Measurements from ENCODE around the gene IRGC.

The IRGC gene

DNA sequence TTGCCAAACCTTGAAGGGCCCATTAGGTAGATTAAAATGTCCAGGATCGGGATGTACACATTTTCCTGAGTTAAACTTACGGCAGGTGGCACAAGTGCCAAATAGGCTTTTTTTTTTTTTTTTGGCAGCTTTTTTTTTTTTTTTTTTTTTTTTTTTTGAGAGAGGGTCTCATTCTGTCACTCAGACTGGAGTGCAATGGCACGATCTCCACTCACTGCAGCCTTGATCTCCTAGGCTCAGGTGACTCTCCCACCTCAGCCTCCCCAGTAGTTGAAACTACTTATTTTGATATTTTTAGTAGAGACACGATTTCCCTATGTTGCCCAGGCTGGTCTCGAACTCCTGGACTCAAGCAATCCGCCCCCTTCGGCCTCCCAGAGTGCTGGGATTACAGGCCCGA, 9.0 kb downstream of the IRGC start:
- no peak for DNase-seq (ENCODE audit: low spot score)

DNA sequence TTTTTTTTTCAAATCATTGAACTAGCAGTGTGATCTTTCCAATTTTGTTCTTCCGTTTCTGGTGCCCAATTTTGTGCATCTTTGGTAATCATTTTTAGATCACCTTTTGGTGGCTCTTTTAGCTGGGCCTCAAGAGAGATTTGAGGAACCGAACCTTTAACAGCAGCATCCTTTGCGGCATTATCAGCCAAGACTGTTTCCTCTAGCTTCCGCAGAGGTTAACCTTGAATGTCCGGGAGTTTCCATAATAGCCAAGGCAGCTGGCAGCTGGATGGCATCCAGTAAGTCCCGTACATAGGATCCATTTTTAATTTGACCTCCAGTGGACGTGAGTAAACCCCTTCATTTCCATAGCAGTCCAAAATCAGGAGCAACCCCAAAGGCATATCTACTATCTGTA, 9.6 kb downstream of the IRGC start:
- no peak for DNase-seq (ENCODE audit: low spot score)

DNA sequence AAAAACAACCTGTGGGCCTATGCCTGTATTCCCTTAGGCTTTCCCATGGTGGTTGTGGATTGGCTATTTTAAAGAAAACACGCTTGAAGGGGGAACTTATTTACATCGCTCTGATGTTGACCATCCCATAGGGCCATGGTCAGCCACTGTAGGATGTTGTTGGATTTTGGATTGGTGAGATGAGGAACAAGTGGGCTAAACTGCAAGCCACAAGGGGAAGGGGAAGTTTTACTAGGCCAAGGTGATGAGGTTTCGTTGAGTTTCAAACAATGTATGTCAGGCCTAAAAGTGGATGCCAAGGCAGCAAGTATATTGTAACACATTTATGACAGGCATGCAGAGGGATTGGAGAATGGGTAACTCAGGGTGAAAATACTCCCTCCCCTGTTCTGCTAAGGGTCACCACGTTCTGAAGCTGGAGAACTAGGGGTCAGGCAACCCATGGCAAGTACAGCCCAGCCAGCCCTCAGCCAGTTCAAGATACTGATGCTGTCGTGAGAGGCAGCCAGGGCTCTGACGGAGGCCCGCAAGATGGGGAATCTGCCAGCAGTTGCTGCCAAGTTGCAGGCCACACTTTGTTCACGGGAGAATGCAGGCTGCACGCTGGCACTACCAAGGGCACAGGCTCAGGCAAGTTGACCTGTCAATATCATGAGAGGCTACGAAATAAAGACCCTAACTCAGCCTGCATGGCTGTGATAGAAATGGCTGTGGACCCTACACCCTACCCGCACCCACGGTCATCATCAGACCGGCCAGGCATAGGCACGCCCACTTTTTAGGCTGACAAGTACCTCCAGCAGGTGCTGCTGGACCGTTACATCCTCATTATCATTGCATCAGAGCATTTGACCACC, 11.1 kb downstream of the IRGC start:
- no peak for DNase-seq (ENCODE audit: low spot score)

DNA sequence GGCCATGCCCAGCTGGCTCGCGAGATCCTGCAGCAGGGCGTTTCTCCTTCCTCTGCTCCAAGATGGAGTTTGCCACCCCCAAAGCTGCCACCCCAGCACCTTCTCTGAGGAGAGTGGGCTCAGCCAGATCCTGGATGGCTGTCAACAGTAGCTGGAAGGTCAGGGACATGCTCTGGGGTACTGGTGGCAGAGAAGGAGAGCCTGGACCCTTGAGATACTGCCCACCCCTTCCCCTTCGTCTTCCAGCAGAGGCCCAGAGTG, 11.6 kb downstream of the IRGC start:
- no peak for DNase-seq (ENCODE audit: low spot score)

DNA sequence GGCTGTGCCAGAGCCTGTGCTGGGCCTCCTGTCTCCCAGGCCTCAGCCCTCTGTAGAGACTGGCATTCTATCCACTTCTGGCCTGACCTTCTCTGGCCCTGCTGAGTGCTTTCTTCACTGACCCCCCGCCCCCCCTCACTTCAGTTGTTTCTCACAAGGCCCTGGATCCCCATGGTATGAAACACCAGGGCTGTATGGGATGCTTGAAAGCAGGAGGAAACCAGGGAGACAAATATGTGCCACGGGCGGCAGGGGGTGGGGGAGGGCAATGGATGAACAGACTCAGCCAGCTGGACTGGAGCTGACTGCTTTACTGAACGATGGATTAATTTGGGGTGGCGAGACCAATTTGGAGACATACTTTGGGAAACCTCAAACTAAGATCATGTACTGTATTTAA, 14.0 kb downstream of the IRGC start:
- no peak for DNase-seq (ENCODE audit: low spot score)

DNA sequence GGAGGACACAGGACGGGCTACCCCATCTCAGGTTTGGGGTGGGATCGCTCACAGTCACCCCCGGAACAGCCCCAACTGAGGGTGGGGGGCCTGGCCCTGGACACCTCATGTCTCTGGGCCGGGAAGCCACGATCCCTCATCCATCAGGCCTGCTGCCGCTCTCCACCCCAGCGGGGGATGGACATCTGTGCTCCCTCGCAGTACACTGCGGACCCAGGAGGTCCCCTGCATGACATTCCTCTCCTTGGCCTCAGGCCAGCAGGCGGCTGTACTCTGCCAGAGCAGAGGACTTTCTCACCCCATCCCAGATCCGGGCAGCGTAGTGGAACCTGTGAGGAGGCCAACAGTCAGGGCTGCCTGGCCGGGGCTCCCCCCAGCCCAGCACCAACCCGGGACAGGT, 15.5 kb downstream of the IRGC start:
- DNase-seq (ENCODE audit: low spot score): no peak

DNA sequence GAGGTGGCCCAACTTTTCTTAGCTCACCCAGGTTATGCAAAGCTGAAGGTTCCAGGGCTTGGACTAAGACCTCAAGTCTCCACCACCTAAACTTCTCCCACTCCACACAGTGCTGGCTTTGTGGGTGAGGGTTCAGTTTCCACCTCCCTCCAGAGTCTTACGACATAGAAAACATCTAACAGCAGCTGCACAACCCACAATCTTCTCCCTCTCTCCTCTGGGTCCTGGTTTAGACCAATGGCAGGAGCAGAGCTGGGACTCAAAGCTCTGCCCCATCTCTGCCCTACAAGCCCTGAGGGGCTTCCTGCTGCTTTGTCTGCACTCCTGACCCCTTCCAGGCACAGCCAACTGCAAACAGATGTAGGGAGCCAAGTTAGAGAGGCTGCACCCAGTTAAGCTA, 16.0 kb downstream of the IRGC start:
- DNase-seq (ENCODE audit: low spot score): no peak

DNA sequence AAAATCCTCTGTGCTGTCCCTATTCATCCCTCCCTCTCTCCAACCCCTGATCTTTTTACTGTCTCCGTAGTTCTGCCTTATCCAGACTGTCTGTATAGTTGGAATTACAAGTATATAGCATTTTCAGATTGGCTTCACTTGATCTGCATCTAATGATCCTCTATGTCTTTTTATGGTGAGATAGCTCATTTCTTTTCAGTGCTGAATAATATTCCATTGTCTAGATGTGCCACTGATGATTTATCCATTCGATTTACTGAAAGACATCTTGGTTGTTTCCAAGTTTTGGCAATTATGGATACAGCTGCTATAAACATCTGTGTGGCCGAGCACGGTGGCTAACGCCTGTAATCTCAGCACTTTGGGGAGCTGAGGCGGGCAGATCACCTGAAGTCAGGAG, 19.1 kb downstream of the IRGC start:
- no peak for DNase-seq (ENCODE audit: low spot score)

DNA sequence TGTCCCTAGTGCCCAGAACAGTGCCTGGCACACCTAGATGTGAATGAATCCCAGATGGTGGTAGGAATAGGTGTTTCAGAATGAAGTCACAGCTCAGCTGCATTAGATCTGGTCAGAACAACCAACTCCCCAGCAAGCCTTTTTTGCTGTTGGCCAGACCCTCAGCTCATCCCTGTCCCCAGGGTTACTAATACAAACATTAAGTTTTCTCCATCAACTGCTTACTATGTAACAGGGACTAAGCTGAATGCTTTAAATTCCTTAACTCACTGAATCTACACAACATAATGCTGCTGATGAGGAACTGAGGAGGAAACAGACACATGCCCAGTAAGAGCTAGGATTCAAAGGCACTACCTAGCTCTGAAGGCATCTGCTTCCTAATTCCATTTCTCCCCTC, 20.1 kb downstream of the IRGC start:
- no peak for DNase-seq (ENCODE audit: low spot score)

DNA sequence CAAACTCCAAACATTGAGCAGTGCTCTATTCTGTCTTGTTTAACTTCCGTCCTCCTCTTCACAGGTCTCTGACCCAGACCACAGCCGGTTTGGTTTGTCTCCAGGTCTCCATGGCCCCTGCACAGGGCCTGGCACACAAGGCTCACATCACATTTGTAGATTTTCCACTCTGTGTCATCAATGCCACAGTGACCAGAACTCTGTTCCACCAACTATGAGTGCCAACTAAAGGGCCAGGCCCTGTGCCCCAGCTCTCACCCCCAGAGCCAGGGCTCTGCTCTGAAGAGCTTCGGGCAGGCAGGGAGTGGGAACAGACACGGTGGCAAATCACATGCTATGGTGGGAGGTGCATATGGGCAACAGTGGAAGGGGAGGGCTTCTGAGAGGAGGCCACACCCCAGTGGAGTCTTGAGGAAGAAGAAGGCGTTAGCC, 22.9 kb downstream of the IRGC start:
- peak; percentile 41 for DNase-seq (ENCODE audit: low spot score)

DNA sequence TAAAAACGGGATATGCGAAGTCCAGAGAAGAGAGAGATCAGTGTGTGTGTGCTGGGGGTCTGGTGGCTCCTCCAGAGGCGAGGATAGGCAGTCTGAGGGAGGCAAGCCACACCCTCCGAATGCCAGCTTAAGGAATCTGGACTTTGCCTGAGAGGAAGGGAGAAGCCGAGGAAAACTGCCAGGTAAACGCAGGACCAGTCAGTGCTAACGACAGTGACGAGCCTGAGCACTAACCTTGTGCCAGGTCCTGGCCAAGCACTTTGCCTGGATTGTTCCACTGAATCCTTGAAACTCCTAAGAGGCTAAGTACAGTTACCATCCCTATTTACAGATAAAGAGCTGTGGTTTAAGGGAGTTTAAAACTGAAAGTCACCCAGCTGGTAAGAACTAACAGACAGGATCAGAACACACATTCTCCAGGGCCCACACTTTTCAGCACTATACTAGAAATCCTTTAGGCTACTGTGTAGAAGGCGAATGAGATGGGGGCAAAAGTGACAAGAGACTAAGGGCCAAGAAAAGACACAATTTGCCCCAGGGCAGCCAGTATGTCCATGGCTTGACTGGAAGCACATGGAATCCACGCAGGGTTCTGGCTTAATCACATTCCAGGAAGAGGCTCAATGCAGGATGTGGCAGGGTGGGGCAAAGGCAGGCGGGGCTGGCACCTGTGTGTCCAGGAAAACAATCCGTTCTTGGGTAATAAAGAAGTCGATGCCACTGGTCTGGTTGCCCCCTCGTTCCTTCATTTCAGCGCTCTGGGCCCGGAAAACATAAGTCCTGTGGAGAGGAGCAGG, 23.8 kb downstream of the IRGC start:
- DNase-seq (ENCODE audit: low spot score): no peak

DNA sequence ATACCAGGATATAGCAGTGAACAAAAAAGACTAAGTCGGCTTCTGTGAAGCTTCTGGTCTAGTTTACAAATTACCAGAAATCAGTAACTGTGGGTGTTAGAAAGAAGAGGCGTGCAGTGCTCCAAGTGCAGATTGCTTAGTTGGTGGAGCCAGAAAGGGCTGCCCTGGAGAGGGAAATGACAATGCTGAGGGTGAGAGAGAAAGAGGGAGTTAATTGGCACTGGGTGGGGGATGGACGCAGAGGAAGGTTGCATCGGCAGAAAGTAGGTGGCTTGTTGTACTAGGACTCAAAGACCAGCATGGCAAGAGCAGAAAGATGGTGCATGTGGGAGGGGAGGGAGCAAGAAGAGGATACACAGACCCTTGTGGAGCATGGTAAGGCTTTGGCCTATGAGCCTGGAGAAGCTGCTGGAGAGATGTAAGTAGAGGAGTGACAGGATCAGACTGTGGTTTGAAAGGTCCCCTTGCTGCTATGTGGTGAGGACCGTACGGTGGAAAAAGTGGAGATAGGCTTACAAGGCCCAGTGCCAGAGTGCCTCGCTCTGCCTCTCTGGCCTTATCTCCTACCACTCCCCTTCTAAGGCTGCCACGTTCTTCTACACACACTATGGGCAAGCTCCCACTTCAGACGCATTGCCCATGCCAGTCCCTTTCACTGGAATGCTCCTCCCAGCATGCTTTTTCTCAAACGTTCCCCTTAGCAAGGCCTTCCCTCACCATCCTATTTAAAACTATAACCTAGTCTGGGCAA, 25.4 kb downstream of the IRGC start:
- peak; percentile 73 for DNase-seq (ENCODE audit: low spot score)

DNA sequence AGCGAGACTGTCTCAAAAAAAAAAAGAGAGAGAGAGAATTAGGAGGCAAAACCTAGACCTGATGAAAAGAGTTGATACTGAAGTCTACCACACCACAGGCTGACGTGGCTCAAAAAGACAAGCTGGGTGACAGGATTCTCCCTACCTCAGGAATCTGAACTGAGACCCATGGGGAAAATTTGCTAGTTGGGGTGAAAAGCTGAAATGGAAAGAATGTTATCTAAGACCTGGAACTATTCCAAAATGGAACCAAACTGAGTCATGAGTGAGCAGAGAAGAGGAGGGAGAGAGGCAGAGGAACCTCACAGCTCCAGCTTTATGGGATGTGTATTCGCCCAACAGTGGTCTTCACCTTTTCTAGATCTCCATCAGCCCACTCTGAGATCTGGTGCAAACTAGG, 27.2 kb downstream of the IRGC start:
- DNase-seq (ENCODE audit: low spot score): peak; percentile 61

DNA sequence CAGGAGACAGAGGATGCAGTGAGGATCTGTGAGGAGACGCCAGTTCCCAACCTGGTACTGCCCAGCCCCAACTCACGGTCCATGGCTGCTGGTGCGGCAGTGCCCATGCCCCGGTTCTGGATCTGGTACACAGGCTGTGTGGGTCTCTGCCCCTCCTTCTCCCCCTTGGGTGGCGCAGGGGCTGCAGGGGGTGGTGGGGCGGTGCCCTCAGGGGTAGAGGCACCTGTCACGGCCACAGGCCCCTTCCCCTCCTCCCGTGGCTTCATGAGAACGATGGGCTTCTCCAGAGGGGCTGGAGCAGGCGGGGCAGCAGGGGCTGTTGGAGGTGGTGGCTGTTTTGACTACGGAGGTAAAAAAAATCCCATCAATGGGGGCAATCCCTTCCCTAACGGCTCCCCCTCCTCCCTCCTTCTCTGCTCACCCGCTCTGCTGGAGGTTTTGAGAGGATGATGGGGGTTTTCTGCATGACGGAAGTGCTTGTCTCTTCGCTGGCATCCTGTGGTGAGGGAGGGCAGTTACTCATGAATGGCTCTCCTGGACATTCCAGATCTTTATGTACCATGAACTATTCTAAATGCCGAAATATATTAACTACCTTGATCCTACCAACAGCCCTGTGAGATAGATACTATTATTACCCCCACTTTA, 31.8 kb downstream of the IRGC start:
- DNase-seq (ENCODE audit: low spot score): no peak

DNA sequence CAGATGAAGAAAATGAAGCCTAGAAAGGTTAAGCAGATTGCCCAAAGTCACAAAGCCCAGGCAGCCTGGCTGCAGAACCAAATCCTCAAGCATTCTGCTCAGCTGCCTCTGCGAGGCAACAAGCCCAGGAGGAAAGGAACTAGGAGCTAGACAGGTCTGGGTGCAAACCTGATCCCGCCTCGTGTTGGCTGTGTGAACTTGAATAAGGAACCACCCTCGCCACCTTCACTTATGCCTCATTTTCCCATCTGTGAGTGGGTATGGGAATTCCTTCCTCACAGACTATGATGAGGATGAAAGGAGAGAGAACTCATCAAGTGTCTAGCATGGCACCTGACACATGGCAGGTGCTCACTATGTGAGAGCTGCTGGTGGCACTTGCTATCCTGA, 32.3 kb downstream of the IRGC start:
- DNase-seq (ENCODE audit: low spot score): no peak

DNA sequence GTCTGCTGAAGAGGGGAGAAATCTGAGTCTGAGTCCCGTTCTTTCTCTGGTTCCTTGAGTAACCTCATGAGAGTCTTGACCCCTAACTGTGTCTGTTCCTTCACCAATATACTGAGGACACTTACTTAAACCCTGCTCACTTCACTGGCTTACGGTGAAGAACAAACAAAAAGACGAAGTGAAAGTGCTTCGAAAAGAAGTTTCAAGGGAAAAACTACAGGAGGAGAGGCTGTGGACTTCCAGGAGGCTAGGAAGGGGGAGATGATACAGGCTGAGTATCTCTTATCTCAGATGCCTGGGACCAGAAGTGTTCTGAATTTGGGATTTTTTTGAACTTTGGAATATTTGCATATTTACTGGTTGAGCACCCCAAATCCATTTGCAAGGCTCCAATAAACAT, 32.8 kb downstream of the IRGC start:
- no peak for DNase-seq (ENCODE audit: low spot score)

DNA sequence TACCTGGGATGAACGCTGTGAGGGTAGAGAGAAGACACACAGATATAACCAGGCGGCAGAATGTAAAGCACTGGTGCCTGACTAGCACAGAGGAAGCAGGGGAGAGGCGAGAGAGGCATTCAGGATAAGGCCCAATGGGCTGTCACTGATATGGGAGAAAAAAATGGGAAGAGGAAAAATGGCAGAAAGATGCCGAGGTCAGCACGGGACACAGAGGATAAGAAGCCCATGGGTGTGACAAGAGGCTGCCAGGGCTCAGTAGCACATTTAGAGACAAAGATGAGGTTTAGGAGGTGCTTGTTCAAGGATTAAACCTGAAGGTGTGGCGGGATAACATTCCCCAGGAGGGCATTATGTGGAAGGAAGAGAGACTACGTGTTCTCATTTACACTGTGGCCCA, 33.3 kb downstream of the IRGC start:
- no peak for DNase-seq (ENCODE audit: low spot score)

DNA sequence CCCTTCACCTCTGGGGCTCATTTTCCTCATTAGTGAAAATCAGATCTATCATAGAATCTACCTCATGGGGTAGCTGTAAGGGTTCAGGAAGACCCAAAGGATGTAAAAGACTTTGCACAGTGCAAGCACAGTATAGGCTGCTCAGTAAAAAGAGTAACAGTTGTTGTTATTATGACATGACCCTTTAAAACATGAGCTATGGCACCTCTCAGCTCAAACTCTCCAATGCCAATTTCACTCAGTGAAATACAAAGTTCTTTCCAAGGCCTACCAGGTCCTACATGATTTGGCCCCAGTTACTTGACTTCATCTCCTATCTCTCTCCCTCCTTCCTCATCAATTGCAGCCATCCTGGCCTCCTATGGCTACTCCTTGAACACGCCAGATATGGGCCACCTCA, 34.0 kb downstream of the IRGC start:
- no peak for DNase-seq (ENCODE audit: low spot score)

DNA sequence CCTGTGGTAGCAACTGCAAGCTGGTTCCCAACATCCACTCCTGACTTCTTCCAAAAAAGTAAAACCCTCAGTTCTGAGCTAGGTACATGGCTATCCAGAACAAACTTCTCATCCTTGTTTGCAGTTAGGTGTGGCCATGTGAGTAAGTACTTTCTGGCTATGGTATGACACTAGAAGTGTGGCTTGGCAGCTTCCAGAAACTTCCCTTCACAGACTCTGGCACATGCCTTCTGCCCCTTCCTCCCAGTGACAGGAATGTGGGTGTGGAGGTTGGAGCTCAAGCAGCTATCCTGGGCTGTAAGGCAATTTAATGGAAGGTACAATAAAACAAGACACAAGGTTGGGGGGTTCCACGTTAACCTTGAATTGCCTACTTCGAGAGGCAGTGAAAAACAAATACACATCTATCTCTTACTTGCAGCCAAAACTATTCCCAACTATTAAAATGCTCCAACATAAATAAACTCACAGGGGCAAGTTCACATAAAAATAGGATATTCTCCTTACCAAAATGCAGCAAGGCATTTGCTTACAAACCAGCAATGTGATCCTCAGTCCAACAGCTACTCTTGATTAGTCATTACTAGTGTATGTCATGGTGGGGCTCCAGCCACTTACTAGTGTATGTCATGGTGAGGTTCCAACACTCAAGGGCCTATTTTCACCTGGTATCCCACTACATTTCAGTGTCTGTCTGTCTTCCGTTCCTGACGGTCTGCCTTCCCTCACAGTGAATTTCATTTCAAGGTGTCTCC, 35.8 kb downstream of the IRGC start:
- no peak for DNase-seq (ENCODE audit: low spot score)

DNA sequence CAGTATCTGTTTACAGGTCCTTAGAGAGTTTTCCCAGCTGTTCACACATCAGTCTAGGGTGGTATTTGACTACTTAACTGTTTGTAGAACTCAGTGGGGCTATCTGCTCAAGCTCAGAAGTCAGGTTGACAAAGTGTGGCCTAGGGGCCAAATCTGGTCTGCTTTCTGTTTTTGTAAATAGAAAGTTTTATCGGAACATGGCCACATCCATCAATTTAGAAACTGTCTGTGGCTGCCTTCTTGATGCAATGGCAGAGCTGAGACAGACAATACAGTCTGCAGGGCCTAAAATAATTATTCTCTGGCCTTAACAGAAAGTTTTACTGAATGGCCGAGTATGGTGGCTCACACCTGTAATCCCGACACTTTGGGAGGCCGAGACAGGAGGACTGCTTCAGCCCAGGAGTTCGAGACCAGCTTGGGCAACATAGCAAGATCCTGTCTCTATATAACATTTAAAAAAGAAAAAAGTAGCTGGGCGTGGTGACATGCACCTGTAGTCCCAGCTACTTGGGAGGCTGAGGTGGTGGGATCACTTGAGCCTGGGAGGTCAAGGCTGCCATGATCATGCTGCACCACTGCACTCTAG, 36.5 kb downstream of the IRGC start:
- DNase-seq (ENCODE audit: low spot score): no peak

DNA sequence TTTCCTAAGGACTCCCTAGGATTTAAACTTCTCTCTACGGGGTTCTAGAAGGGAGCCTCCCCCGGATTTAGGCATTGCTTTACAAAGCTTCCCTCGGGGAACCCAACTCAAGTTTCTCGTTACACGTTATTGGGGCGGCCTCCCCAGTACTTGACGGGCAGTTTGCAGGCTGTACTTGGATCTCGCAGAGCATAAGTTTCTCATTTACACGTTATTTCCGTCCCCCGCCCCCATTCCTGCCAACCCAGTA, 38.3 kb downstream of the IRGC start:
- DNase-seq (ENCODE audit: low spot score): no peak

All from hematopoietic multipotent progenitor cell treated with erythropoietin and hydrocortisone succinate and interleukin-3 and kit ligand, for 15 days (in vitro differentiated cells).